GM18520 (cell line): ENCODE data around the gene SCFD1.
"Not testable (repeated sequence)": the region's sequence is repeated elsewhere in the genome, so short reads cannot be mapped to it uniquely, and the experiment has no call there.

Experiments
- ATAC-seq: cut with Tn5 transposase; IDR thresholded peaks from one replicate; pipeline ENCODE4 v1.9.1; 2021; ENCODE audit not compliant: unreplicated experiment

Gene SCFD1

DNA sequence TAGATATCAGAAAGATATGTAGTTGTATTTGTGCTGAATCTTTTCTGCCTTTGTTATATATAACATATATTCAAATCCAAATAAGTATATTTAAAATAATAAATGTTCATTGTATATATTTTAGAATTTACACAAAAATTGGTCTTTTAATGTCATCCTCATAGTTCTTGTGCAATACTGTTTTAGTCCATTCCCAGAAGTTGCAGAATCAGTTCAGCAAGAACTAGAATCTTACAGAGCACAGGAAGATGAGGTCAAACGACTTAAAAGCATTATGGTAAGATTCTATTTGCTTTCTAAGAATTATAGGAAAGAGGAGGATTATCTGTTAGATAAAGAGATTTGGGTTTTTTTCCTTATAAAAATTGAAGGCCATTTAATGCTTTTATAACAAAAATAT lies 51.0 kb downstream of the SCFD1 start:
- no peak for ATAC-seq

DNA sequence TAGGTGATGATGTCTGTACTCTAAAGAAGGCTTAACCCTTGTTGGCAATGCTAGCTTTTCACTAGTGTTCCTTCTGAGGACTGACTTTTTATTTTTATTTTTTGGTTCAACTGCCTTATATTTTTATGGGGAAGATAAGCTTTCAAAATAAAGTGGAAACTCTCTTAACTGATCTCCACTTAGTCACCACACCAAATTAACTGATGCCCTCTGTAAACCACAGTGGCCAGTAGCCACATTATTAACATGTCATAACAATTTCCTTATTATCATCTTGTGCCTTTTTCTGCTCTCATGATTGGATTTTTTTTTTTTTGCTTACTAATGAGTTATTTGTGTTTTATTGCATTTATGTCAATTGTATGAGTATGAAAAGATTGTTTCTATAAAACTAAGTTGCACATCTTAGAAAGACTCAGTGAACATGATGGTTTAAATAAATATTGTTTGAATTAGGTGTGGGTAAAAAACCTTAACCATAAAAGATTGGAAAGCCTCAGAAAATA lies 56.9 kb downstream of the SCFD1 start:
- no peak for ATAC-seq

DNA sequence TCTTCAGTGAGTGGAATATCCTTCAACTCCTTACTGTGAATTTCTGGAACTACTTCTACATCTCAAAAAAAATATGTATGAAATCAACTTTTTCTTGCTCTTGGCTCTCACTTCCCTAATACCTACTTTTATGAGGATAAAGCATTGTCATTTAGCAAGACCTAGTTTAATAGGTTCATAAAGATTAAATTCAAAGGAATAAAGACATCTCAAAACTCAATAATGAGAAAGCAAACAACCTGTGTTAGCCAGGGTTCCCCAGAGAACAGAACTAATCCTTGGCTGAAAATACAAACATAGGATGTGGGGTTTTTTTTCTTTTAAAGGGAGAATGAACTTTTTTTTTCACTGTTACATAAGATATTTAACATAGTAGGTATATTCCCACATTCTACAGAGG lies 57.9 kb downstream of the SCFD1 start:
- ATAC-seq: no peak

DNA sequence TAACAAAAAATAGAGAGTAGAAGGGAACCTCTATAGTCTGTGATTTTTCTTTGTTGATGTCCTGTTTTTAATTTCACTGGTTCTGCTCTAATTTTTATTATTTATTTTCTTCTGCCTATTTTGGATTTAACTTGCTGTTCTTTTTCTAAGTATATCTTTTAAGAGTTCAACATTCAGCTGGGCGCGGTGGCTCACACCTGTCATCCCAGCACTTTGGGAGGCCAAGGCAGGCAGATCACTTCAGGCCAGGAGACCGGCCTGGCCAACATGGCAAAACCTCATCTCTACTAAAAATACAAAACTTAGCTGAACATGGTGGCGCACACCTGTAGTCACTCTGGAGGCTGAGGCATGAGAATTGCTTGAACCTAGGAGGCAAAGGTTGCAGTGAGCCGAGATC lies 58.7 kb downstream of the SCFD1 start:
- not testable (repeated sequence) for ATAC-seq

DNA sequence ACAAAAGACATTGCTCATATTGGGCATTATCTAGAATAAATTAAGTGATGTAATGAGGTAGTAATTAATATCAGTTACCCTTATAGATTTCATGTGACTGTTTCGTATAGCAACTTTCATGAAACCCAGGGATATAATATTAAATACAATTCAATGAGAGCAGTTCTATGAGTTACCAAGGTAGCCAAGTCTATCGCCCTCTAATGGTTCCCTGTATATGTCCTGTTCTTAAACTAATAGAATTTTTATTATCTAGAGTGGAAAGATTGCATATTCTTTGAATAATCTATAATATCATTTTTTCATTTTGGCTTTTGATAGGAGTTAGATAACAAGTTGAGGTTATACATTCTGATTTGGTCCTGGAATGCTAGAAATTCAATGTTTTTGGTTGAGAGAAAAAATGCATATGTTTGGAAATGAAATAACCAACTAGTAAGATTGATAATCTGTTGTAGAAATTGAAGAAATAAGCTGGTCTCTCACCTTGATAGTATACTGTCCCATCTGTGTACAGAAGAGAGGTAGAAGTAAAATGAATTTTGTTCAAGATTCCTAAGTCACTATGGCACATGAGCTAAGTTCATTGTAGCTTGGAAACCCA lies 59.7 kb downstream of the SCFD1 start:
- no peak for ATAC-seq

DNA sequence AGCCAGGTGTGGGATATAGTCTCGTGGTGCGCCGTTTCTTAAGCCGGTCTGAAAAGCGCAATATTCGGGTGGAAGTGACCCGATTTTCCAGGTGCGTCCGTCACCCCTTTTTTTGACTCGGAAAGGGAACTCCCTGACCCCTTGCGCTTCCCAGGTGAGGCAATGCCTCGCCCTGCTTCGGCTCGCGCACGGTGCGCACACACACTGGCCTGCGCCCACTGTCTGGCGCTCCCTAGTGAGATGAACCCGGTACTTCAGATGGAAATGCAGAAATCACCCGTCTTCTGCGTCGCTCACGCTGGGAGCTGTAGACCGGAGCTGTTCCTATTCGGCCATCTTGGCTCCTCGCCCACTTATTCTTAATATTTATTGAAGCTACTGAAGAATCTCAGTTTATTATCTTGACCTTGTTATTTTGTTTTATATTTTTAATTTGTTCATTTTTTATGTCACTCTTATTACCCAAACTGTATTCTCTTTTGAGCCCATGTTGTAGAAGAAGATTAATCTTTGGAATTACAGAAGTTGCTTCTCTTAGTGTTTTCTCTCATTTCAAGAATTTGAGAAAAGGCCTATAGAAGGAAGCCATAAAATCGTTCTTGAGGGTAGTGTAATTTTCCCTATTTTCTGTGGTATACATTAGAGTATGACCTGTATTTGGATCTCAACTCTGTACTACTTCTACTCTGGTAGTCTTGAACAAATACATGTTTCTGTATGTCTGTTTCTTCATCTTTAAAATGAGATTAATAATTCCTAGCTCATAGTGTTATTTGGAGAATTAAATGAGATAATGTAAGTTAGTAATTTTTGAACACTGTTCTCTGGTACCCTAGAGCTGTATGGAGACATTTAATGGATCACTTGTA lies 68.6 kb downstream of the SCFD1 start:
- not testable (repeated sequence) for ATAC-seq

DNA sequence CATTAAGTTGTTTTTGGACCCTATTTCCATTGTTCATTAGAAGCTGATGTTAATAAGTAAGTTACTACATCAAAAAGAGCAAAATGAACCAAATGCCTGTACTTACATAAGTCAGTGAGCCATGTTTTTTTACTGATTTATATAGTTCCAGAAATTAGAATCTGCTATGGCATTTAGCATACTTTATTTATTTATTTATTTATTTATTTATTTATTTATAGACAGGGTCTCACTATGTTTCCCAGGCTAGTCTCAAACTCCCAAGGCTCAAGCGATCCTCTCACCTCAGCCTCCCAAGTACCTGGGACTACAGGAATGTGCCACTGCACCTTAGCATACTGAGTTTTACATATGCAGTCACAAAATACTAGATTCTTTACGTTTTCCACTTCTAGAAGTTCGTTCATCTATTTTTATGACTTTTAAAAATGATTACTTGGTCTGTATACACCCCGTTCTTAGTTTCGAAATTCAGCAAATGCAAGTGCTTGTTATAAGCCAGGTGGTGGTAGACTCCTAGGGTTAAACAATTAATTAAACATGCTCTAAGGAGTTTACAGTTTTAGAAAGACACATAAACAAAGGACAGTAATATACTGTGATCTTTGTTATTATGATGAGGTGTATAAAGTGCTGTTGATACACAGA lies 69.8 kb downstream of the SCFD1 start:
- ATAC-seq: no peak

DNA sequence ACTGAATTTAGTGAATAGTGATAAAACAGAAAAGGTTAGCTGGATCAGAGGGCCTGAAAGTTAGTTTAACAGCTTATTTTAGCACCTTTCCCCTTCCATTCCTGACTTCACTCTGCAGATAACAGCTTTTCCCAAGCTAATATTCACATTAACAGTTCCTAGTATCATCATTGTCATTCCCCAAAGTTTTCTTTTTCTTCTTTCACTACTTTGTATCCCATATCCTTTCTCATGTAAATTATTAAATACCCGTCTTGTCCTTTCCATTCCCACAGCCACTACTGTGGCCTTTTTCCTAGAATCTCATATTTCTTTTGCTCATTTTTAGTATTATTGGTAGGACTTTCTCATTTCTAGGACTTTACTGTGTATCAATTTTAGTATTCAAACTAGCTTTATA lies 70.5 kb downstream of the SCFD1 start:
- ATAC-seq: no peak

DNA sequence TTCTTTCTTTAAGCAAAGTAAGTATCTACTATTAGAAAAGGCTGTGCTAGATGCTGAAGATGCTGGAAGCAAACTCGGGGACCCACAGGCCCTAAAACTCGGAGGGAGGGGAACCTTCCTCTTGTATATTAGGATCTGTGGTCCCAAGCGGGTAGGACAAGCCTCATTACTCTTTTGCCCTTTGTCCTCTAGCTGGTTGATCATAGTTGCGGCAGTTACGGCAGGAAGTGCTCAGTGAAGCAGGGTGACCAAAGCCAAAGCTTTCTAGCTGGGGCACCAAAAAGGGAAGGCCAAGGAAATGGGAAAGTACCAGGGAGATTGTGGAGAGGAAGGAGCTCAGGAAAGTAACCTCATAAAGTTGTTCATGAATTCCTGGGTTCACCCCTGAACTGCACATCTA lies 76.3 kb downstream of the SCFD1 start:
- ATAC-seq: no peak

DNA sequence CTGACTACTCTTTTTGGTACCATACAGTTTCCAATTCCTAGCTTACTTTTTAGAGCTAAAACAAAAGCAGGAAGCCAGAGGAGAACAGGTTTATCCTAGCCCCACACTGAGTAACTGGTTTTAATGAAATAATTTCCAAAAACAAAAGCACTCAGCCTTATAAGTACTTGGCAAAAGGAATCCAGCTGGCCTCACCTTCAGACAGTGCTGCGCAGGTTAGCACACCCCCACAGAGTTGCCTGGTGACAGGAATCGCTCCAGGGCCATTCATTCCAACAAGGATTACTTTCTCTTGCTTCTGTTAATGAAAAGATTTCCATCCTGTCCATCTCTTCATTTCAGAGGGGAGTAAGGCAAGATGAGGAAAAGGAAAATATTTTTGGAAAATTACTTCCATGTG lies 84.6 kb downstream of the SCFD1 start:
- ATAC-seq: no peak

DNA sequence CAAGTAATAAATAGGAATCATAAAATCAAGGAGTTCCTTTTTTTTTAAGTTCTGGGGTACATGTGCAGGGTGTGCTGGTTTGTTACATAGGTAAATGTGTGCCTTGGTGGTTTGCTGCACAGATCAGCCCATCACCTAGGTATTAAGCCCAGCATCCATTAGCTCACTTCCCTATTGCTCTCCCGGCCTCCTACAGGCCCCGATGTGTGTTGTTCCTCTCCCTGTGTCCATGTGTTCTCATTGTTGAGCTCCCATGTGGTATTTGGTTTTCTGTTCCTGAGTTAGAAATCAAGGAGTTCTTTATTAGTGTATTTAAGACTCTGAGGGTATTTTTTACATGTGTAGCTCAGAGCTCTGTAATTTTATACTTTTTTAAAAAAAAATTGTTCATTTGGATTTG lies 86.0 kb downstream of the SCFD1 start:
- no peak for ATAC-seq

DNA sequence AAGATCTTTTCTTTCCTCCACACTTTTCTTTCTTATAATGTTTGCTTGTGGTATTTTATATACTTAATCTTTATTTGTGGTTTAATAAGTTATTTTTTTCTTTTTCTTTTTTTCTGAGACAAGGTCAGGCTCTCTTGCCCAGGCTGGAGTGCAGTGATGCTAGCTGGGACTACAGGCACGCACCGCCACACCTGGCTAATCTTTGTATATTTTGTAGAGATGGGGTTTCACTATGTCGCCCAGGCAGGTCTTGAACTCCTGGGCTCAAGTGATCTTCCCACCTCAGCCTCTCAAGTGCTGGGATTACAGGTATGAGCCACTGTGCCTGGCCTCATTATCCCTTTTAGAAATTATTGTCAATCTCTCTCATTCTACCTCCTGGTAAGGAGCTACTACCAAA lies 87.1 kb downstream of the SCFD1 start:
- no peak for ATAC-seq

DNA sequence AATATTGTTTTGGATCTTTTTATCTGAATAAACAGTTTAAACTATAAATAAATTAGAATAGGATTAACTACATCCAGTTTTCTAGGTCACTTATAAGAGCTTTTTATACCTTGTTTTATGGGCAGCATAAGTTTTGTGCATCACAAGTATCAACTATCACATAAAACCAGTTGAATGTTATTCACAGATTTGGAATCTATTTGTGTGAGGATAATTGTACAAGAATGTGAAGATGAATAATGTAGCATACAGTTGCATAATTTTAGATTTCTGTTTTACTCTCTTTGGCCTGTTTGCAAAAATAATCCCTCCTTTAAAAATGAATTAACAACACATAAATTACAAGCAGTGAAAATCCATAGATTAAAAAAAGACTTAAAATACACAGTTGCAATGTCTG lies 88.8 kb downstream of the SCFD1 start:
- ATAC-seq: no peak

DNA sequence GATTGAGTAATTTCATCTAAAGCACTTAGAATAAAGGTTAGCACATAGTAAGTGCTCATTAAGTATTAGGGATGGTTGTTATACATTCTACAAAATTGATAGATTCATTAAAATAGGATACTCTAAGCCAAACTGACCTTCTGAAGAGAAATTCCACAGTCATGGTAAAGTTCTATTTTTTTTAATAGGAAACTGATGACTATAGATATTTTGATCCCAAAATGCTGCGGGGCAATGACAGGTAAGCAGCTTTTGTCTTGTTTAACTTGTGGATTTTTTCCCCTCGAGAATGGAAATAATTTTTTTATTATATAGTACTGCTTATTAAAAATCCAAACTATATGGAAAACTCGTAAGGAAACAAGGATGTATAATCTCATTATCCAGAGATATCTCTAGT lies 97.0 kb downstream of the SCFD1 start:
- no peak for ATAC-seq

DNA sequence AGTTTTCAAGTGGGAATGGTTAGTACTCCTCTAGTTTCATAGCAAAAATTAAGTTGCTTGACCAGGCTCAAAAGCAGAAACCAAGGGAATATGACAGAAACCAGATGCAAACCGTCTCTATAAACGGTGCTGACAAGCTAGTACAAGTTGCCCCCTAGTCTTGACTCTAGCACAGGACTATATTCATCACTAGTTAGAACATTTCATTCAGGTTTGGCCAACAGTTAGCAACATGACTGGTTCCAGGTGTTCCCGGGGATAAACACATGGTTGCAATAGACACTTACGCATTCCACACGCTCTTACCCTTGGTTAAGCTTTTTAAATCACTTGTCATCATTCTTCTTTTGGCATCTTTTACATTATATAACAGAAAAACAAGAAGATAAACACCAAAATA lies 103.6 kb downstream of the SCFD1 start:
- ATAC-seq: no peak

DNA sequence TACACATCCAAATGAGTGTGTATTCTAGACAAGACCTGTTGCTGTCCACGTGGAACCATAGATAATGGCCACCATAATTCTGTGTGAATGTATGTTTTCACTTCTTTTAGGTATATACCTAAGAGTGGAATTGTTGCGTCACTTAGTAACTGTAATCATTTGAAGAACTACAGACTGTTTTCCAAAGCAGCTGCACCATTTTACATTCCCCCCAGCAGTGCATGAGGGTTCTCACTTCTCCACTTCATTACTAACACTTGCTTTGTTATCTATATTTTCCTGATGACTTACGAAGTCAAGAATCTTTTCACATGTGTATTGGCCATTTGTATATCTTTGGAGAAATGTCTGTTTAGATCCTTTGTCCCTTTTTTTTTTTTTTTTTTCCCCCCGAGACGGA lies 106.4 kb downstream of the SCFD1 start:
- ATAC-seq: no peak

DNA sequence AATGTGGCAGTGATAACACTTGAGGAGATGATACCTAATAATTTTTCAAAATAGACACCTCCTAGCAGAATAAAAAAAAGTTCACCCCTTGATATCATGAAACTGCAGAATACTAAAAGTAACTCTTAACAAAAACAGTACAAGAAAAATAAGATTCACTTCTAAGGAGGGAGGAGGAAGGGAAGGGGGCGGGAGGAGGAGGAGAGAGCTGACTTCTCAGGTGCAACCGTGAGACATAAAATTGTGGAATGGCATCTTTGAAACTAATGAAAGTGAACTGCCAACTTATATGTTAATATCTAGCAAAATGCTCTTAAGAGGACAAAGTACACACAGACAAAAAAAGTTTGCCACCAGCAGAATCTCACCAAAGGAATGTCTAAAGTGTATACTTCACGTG lies 115.8 kb downstream of the SCFD1 start:
- ATAC-seq: no peak

DNA sequence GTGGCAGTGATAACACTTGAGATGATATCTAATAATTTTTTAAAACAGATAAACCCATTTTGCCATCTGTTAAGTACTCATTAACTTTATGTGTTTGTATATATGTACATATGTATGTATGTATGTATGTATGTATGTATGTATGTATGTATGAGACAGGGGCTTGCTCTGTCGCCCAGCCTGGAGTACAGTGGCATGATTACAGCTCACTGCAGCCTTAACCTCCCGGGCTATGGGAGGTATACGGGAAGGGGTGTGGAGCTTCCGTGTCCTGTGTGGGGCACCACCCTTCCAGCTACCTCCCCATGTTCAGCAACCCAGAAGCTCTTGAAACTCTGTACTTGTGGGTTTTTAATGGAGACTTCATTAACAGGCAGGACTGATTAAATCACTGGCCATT lies 116.9 kb downstream of the SCFD1 start:
- no peak for ATAC-seq

DNA sequence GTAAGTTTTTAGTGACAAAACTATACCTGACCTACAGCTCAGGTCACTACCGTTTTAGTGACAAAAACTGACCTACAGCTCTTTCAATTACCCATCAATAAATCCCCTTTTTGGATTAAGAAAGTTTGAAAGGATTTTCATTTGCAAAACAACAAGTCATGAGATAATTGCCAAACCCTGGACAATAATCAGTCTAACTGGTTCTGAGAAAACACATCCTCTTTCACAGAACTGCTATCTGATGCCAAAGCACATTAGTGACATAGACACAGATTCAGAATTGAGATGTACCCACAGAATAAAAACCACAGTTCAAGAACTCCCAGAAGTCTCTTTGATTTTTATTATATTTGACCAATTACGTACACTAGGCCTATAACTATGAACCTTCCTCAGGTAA lies 126.2 kb downstream of the SCFD1 start:
- no peak for ATAC-seq

DNA sequence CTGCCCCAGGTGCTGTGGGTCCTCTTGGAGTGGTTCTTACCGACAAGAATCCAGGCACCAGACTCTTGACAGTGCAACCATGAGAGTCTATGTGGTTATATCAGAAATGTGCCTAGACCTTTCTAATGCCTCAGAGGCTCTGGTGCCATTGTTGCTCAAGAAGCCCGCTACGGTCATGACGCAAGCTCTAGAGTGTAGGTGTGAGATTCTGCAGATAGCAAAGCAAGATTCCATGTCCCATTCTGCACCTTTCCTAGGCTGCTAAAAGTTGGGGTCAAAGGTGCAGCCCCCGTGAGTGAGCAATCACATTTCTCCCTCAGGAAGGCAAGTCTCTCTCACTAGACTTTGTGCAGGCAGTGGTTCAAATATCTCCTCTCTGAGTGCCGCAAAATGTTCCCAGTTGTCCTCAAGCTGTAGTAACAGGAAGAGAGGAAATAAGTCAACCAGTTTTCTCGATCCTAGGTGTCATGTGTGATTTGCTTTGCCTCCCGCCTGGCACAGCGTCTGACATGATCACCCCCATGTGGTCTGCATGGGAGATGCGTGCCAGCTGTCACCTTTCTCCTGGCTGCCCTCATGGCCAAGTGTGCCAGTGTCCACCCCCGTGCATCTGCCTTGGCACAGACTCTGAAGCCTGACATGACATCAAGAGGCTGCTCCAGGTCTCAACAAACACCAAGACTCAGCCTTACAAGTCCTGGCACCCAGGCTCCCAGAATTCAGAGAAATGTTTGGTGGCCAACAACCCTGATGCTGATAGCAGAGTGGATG lies 129.7 kb downstream of the SCFD1 start:
- no peak for ATAC-seq

DNA sequence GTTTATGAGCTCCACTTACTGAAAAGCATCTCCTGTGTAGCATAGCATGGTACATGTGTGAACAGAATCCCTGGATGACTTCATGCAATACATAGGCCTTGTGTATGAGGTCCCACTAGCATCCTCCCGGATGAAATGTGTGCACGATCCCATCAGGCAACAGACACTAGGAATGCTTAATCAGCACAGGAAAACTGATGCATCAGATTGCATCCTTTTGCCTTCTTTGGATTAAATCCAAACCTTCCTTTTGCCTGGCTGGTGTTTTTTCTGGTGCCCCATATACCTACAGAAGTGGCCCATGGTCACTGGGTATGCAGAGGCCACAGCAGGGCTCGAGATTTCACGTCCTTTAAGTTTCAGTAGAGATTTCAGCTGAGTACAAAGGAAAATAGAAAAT lies 131.3 kb downstream of the SCFD1 start:
- no peak for ATAC-seq
